Natural killer cell (primary cell): ENCODE results near the gene ANTKMT. TPM values are rescaled to one million over a fixed set of nuclear protein-coding genes. Genes with fewer than 3 reads are reported as not detected.

Source experiments
- ATAC-seq, 3 donors: fragments of 150-1000 bp in 2 of 3; fragments of 200-7000 bp in 1 of 3; cut with Tn5 transposase; 1 replicate in 1 of 3; 2 replicates in 2 of 3; pipeline ENCODE4 v1.10.0; 2021; ENCODE audit warnings: mild to moderate bottlenecking in 2 of 3, moderate library complexity in 2 of 3
- DNase-seq, 2 donors: peaks; one replicate each; pipeline versions ENCODE4 v3.0.0 to v3.0.0-alpha.2; 2013 to 2021; ENCODE audit warnings: mixed read lengths in 1 of 2
- H3K27ac ChIP-seq: one replicate; pipeline ENCODE4 v1.5.1; 2013; ENCODE audit warnings: mild to moderate bottlenecking, low read length
- H3K27me3 ChIP-seq: one replicate; pipeline ENCODE4 v1.6.1; 2013; ENCODE audit warnings: low read length; ENCODE audit not compliant: control insufficient read depth, insufficient read depth
- H3K36me3 ChIP-seq: one replicate; pipeline ENCODE4 v1.6.1; 2013; ENCODE audit warnings: low read length; ENCODE audit not compliant: control insufficient read depth, insufficient read depth
- H3K4me1 ChIP-seq: one replicate; pipeline ENCODE4 v1.6.1; 2013; ENCODE audit warnings: low read length; ENCODE audit not compliant: control insufficient read depth, insufficient read depth
- H3K4me3 ChIP-seq: one replicate; pipeline ENCODE4 v1.5.1; 2013; ENCODE audit warnings: low read length
- H3K9me3 ChIP-seq: one replicate; pipeline ENCODE4 v1.6.1; 2013; ENCODE audit warnings: low read length; ENCODE audit not compliant: control insufficient read depth, insufficient read depth
- H3K27ac Mint-ChIP-seq, 2 donors: one replicate each; pipeline ENCODE4 v1.8.0; 2022; ENCODE audit warnings: mild to moderate bottlenecking in 2 of 2, mixed read lengths in 2 of 2, moderate library complexity in 1 of 2
- H3K27me3 Mint-ChIP-seq, 2 donors: one replicate each; pipeline ENCODE4 v1.8.0; 2022; ENCODE audit warnings: low read depth in 2 of 2, mixed read lengths in 2 of 2
- H3K36me3 Mint-ChIP-seq: one replicate; pipeline ENCODE4 v1.8.0; 2022; ENCODE audit warnings: mixed read lengths
- H3K4me1 Mint-ChIP-seq, 2 donors: one replicate each; pipeline ENCODE4 v1.8.0; 2022; ENCODE audit warnings: mixed read lengths in 2 of 2
- H3K4me3 Mint-ChIP-seq: one replicate; pipeline ENCODE4 v1.8.0; 2022; ENCODE audit warnings: mild to moderate bottlenecking, moderate library complexity, mixed read lengths
- H3K9me3 Mint-ChIP-seq, 2 donors: one replicate each; pipeline ENCODE4 v1.8.0; 2022; ENCODE audit warnings: mixed read lengths in 2 of 2
- CTCF ChIP-seq: fragments of 200-600 bp; IDR thresholded peaks from one replicate; pipeline ENCODE4 v1.8.0; 2022; ENCODE audit warnings: antibody characterized with exemption
- WGBS: methylation state at CpG from one replicate; pipeline ENCODE4 v1.1.7; 2013; ENCODE audit warnings: missing lambda C conversion rate; ENCODE audit not compliant: insufficient coverage; 5-methylcytosine and 5-hydroxymethylcytosine counted together
- intact Hi-C: fragments of 100-400 bp; cut with micrococcal nuclease; formaldehyde crosslinking; loops from one replicate; pipeline ENCODE4 v1.14.2; 2022
- total RNA-seq, 4 donors: library from RNA; stranded (reverse); fragments of 120-200 nt in 1 of 4; gene quantifications; one replicate each; pipeline versions ENCODE4 v1.2.3 to v1.2.4, GENCODE V29; 2013 to 2022

ANTKMT gene
- total RNA-seq, 3 donors from 2014 or later (not counting 1 experiment from before 2014, with no cell fraction given): 33.7 to 39.0 (median 37.7) TPM

GRCh38 chr16:676913-677312 lies 44.0 kb upstream of the ANTKMT start:
- Mint-ChIP-seq H3K4me1 (peaks cover 0 to 23% of the 10 kb centered on the region in 2 donors), H3K4me3 (no peak overlapping the region), H3K27me3 (no peaks in the 10 kb centered on the region), H3K27ac (no peak overlapping the region), H3K9me3 (no peaks in the 10 kb centered on the region), H3K36me3 (no peaks in the 10 kb centered on the region)
- Histone ChIP-seq H3K9me3 (no peaks in the 10 kb centered on the region), H3K27ac (no peak overlapping the region), H3K4me3 (no peak overlapping the region), H3K27me3 (peaks cover 3% of the 10 kb centered on the region), H3K4me1 (peaks cover 42% of the 10 kb centered on the region), H3K36me3 (peaks cover 22% of the 10 kb centered on the region)
- 79% methylated on average over 23 of the region's 23 CpGs for WGBS
- intact Hi-C loops: no loop called here
- DNase-seq: peak in 1 of 2 donors; percentile 56
- no peak for TF ChIP-seq CTCF
- no peak for ATAC-seq

- peaks cover 3% of the 10 kb centered on the region for H3K27me3 ChIP-seq
- H3K27ac Mint-ChIP-seq: no peak overlapping the region
- no peaks in the 10 kb centered on the region for H3K36me3 Mint-ChIP-seq
- H3K9me3 Mint-ChIP-seq: no peaks in the 10 kb centered on the region
- WGBS: 78% methylated on average over 57 of the region's 57 CpGs
- no peaks in the 10 kb centered on the region for H3K27me3 Mint-ChIP-seq
- H3K9me3 ChIP-seq: no peaks in the 10 kb centered on the region
- DNase-seq (no peak), ATAC-seq (no peak)
- H3K4me1 ChIP-seq: peaks cover 44% of the 10 kb centered on the region
- intact Hi-C loops: no loop called here
- no peak for TF ChIP-seq CTCF
- no peak overlapping the region for H3K4me3 ChIP-seq
- H3K4me3 Mint-ChIP-seq: no peak overlapping the region
- peaks cover 25% of the 10 kb centered on the region for H3K36me3 ChIP-seq
- no peak overlapping the region for H3K27ac ChIP-seq
- peaks cover 0 to 26% of the 10 kb centered on the region in 2 donors for H3K4me1 Mint-ChIP-seq
These were observed 43.4 kb upstream of the ANTKMT start for GRCh38 chr16:677316-678190.

- H3K4me3 Mint-ChIP-seq: peak overlapping the region; percentile 74
- no peaks in the 10 kb centered on the region for H3K27me3 Mint-ChIP-seq
- H3K36me3 Mint-ChIP-seq: no peaks in the 10 kb centered on the region
- 74% methylated on average over 20 of the region's 21 CpGs for WGBS
- DNase-seq (no peak), ATAC-seq (no peak)
- no peak overlapping the region for H3K27ac Mint-ChIP-seq
- Histone ChIP-seq H3K36me3 (peaks cover 20% of the 10 kb centered on the region), H3K4me1 (peaks cover 52% of the 10 kb centered on the region), H3K27ac (no peak overlapping the region), H3K9me3 (no peaks in the 10 kb centered on the region), H3K4me3 (no peak overlapping the region), H3K27me3 (peaks cover 3% of the 10 kb centered on the region)
- TF ChIP-seq CTCF: no peak
- no peaks in the 10 kb centered on the region for H3K9me3 Mint-ChIP-seq
- intact Hi-C loops: no loop called here
- H3K4me1 Mint-ChIP-seq: peaks cover 0 to 29% of the 10 kb centered on the region in 2 donors
These were observed 42.6 kb upstream of the ANTKMT start for GRCh38 chr16:678209-678857.
